GM12801 (cell line): ENCODE data around the gene PLEKHA7.

Source experiments
- TF ChIP-seq, protein P1 (sequence below): IDR thresholded peaks from one replicate; pipeline ENCODE4 v1.5.1; 2011; ENCODE audit warnings: control low read depth; ENCODE audit not compliant: insufficient read length; ENCODE audit errors: extremely low read depth

Gene PLEKHA7

DNA sequence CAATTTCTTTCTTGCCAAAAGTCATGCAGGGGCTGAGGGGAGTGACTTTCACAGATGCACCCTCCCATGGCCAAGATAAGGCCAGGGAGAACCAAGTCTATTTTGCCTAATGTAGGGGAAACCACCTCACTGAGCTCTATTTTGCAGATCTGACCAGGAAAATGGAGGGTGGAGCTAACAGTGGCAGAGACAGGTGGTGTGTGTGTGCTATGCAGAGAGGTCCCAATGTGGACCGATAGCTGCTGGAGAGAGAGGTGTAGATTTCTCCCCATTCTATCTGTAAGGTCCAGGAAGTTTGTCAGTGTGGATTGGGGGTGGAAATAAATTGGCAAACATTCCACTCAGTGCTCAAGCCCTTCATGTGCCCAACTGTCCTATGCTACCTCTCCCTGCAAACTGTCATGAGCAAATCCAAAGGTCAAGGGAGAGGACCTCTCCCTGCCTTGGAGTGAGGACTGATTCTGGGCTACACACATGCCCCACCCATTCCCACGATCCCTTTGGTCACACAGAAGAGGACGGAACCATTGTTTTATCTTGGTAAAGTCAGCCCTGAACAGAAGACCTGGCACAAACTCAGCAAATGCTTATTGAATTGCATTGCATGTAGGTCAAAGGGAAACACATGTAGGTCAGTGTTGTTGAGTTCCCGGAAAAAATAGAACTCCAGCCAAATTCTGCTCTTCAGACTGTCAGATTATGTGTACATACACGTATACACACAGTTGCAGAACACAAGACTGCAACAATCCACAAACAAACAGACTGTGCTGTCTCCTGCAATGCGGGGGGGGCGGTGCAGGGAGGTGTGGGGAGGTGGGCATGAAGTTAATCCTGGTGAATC, 209.9 kb downstream of the PLEKHA7 start:
- TF ChIP-seq, protein P1, sequence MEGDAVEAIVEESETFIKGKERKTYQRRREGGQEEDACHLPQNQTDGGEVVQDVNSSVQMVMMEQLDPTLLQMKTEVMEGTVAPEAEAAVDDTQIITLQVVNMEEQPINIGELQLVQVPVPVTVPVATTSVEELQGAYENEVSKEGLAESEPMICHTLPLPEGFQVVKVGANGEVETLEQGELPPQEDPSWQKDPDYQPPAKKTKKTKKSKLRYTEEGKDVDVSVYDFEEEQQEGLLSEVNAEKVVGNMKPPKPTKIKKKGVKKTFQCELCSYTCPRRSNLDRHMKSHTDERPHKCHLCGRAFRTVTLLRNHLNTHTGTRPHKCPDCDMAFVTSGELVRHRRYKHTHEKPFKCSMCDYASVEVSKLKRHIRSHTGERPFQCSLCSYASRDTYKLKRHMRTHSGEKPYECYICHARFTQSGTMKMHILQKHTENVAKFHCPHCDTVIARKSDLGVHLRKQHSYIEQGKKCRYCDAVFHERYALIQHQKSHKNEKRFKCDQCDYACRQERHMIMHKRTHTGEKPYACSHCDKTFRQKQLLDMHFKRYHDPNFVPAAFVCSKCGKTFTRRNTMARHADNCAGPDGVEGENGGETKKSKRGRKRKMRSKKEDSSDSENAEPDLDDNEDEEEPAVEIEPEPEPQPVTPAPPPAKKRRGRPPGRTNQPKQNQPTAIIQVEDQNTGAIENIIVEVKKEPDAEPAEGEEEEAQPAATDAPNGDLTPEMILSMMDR, result no peak

DNA sequence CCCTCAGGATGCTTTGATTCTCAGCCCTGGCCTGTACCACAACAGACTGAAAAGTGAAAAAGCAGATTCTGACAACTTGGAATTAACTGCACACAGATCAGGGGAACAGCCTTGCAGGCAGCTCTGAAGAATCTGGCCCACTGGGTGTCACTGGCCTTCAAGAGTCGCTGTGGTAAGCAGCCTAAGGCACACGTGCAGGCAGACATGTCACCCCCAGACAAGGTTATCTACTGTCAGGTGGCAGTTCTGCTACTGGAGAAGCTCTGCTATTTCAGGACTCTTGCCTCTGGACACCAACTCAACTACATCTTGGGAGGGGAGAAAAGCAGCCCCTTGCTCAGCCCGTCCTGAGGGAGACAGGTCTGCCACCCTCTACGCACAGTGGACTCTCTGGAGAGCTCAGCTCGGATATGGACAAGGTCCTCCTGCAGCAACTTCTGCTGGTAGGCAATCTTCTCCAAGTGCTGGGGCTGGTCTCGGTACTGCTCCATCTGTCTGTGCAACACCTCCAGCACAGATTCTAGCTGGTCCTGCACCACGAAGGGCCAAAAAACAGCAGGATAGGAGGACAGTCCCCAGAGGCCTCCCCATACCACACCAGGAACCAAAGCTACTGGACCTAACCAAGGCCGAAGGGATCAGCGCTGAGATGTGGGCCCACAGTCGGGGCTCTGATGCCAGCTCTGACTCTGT, 212.8 kb downstream of the PLEKHA7 start:
- TF ChIP-seq, protein P1, result no peak

DNA sequence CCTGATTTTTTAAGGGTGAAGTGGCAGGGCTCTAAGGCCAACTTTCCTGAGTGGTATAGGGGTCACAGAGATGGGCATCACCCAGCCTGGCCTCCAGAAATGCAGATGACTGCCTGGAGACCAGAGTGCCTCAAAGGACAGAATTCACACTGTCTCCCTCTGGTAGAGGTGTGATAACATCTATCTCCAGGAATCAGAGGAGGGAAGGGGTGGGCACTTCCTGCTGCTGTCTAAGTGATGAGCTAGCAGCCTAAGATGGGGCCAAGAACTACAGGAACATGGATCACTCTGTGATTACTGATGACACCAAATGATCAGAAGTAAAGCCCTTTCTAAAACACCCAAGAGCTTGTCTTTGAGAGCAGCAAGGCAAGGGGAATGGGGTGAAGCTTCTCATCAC, 213.8 kb downstream of the PLEKHA7 start:
- TF ChIP-seq, protein P1, result no peak

DNA sequence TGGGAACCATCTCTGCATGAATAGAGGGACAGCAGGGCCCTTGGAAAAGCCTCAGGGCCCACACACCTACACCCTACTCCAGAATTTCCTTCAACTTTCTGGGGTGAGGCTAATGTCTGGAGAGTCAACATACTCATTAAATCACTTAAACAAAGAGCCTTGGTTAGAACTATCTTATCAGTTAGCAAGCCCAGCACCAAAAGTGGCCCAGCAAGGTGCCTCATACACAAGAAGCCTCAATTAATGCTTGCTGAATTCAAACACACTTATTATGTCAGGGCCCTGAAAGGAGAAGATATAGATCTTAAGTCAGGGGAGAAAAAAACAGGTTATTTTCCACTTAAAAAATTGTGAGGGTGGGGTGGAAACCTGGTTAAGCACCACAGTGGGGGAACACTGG, 214.3 kb downstream of the PLEKHA7 start:
- TF ChIP-seq, protein P1, result no peak

DNA sequence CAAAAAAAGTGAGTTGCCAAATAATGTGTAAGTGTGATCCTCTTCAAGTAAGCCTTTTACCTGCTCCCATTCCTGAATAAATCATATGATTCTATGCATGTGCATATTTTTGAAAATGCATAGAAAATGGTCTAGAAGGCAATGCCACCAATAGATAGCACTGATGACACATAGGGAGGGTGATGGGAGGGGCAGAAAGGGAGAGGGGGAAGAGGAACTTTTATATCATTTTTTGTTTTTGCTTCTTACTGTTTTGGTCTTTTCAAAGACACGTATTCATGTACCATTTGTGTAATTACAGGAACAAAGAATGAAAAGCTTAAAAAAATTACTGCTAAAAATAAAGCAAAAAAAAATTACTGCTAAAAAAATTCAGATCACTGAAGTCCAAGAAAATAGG, 215.0 kb downstream of the PLEKHA7 start:
- TF ChIP-seq, protein P1, result no peak

DNA sequence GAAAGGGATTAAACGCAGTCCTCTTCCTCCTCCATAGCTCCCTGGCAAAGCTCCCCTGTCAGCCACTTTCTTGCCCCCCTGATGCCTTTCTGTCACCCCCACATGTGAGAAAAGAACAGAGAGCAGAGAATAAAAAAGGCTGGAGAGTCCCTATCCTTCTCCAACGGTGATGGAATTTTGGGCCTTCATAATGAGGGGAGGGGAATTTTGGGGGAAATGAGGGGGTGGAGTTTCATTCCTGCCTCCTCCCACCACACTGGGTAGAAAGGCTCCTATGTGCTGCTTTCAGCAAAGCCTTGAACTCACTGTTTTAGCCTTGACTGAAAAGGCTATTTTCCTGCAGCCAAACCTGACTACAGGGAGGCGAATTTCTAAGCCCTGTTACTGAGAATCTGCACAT, 216.4 kb downstream of the PLEKHA7 start:
- TF ChIP-seq, protein P1, result no peak

DNA sequence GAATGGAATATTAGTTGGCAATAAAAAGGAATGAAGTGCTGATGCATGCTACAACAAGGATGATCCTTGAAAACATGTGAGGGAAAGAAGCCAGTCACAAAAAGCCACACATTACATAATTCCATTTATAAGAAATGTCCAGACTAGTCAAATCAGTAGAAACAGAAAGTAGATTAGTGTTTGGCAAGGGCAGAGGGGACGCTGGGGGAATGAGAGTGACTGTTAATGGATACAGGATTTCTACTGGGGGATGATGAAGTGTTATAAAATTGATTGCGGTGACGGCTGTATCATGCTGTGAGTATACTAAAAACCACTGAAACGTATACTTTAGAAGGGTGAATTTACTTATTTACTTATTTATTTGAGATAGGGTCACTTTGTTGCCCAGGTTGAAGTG, 217.9 kb downstream of the PLEKHA7 start:
- TF ChIP-seq, protein P1, result no peak
